GM19463 (cell line): ENCODE results near the gene GNG7.
"Not testable (repeated sequence)": the region's sequence is repeated elsewhere in the genome, so short reads cannot be mapped to it uniquely, and the experiment has no call there.

Experiments
- ATAC-seq: cut with Tn5 transposase; IDR thresholded peaks from one replicate; pipeline ENCODE4 v1.9.1; 2021; ENCODE audit warnings: mild to moderate bottlenecking, moderate library complexity; ENCODE audit not compliant: unreplicated experiment

Gene GNG7

DNA sequence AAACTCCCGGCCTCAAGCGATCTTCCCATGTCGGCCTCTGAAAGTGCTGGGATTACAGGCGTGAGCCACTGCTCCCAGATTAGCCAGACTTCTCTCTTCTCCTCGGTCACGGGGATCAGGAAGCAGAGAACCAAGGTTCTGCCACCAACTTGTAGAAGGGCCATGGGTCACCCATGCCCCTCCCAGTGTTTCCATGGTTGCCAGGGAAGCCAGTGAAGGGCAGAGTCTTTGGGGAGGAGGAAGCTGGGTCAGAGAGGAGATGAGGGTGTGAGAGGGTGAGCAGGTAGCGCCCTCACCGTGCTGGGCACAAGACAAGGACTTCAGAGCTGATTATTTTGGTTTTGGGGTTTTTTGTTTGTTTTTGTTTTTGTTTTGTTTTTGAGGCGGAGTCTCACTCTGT is 77.1 kb downstream of the GNG7 start:
- no peak for ATAC-seq

DNA sequence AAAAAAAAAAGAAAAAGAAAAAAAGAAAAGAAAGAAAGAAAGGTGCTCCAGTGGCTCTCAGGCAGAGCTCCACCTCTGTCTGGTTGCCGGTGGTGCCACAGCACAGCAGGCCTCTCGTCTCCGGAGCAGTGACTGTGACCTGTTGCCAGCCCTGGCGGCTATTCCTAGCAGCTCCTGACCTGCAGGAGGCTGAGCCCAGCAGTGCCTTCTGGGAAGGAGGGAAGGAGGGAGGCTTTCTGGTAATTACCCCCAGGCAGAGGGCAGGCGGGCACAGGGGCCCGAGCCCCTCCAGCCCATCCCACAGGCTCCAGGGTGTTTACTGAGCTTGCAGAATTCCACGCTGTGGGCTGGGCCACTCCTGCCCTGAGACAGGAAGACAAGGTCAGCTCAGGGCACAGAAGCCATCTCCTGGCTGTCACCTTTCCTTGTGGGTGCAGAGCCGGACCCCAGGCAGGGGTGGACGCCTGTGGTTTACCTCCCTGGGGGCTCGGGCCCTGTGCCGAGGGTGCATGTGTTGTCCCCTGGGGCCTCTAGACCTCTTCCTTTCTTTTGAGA is 77.9 kb downstream of the GNG7 start:
- ATAC-seq = no peak

DNA sequence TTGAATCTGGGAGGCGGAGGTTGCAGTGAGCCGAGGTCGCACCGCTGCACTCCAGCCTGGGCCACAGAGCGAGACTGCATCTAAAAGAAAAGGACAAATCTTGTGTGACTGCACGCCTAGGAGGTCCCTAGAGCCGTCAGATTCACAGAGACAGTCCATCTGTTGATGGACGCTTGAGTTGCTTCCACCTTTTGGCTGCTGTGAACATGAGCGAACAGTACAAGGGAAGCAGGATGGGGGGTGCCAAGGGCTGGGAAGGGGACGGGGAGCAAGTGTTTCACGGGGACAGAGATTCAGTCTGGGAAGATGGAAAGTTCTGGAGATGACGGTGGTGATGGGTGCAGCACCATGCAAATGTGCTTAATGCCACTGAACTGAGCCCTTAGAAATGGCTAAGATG is 78.7 kb downstream of the GNG7 start:
- ATAC-seq = no peak

DNA sequence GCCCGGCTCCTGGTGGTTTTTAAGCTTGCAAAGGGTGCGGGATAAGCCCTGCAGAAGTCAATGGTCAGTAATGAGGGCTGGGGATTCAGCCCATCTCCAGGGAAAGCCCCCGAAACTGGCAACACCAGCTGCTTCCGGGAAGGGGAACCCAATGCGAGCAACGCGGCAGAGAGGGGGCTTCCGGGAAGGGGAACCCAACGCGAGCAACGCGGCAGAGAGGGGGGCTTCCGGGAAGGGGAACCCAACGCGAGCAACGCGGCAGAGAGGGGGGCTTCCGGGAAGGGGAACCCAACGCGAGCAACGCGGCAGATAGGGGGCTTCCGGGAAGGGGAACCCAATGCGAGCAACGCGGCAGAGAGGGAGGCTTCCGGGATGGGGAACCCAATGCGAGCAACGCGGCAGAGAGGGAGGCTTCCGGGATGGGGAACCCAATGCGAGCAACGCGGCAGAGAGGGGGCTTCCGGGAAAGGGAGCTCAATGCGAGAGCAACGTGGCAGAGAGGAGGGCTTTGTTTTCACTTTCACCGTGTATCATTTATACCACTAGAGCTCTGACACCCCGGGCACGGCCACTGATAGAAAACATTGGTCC is 80.0 kb downstream of the GNG7 start:
- not testable (repeated sequence) for ATAC-seq

DNA sequence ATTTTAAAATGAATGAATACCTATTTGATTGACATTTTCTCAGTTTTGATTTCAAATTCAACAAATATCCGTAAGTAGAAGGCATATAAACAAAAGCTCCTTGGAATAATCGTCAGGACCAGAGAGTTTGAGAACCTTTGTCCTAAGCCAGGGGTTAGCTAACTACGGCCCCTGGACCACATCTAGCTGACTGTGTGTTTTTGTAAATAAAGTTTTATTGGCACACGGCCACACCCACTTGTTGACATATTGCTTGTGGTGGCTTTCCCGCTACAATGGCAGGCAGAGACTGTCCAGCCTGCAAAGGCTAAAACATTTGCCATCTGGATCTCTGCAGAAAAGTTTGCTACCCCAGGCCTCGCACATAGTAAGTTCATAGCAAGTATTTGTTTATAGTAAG is 83.4 kb downstream of the GNG7 start:
- no peak for ATAC-seq

DNA sequence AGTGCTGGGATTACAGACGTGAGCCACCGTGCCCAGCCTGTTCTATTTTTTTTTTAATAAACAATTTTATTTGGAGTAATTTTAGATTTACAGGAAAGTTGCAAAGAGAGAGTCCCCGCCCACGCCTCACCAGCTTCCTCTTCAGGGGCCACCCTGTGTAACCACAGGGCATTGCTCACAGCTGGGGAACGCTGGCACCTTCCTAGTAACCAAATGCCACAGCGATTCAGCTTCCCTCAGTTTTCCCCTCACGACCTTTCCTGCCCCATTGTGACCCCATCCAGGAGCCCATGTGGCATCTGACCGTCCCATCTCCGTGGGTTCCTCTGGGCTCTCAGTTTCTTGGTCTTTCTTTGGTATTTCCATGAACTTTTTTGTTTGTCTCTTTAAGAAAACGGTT is 83.9 kb downstream of the GNG7 start:
- no peak for ATAC-seq

DNA sequence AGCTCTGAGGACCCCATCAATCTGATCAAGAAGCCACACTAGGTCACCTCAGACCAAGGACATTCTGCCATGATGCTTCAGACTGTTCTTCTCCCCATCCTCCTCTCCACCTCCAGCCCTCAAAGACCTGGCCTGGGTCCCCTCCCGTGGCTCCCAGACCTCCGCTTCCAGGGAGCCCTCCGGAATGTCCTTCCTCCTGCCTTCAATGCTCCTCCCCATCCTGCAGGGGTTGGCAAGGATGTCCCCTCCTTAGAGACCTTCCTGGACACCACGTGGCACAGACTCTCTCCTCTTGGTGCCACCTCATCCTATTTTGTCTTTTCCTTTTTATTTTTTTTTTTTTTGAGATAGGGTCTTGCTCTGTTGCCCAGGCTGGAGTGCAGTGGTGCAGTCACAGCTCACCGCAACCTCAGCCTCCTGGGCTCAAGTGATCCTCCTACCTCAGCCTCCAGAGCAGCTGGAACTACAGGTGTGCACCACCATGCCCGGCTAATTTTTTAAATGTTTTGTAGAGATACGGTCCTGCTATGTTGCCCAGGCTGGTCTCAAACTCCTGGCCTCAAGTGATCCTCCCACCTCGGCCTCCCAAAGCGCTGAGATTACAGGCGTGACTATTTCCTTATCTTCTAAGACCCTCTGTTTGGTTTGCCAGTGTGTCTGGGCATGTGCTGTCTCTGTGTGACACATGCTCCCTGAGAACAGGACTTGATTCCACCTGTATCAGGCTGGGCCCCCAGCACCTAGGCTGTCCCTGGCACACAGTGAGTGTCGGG is 84.9 kb downstream of the GNG7 start:
- ATAC-seq = no peak

DNA sequence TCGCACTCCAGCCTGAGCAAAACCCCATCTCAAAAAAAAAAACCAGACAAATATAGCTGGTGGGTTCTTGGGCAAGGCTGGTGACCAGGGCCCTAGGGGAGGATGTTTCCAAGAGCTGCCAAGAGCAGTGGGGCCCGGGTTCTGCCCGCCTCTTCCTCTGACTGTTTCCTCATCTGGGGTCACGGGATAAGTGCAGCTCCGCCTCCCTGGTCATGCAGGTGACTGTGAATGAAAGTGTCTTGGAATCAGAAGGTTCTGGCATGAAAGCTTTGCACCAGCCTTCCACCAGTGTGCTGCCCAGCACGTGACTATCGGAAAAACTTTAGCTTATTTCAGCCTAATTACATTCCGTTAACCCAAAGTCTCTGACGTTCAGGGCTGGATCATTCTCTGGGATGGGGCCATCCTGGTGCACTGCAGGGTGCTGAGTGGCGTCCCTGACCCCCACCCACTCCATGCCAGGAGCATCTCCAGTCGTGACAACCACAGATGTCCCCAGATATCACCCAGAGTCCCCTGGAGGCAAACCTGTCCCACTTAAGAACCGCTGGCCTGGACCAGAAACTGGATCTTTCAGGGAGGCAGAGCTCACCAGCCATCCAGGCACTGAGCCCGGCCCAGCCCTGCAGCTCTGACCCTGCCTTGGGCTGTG is 85.6 kb downstream of the GNG7 start:
- no peak for ATAC-seq

DNA sequence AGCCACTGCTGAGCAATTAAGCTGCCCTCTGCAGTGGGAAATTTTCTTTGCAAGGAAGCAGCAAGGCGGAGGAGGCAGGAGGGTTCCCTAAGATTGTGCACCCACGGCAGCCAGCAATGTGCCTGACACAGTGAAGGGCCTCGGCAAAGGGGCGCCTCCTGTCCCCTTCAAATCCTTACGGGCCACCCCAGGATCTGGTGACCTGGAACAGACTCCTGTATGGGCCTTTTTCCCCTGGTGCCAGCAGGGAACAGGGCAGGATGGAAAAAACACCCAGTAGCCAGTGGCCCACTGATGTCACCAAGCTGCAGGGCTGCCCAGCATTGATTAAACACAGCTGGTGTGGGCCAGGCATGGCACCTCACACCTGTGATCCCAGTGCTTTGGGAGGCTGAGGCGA is 86.7 kb downstream of the GNG7 start:
- no peak for ATAC-seq

DNA sequence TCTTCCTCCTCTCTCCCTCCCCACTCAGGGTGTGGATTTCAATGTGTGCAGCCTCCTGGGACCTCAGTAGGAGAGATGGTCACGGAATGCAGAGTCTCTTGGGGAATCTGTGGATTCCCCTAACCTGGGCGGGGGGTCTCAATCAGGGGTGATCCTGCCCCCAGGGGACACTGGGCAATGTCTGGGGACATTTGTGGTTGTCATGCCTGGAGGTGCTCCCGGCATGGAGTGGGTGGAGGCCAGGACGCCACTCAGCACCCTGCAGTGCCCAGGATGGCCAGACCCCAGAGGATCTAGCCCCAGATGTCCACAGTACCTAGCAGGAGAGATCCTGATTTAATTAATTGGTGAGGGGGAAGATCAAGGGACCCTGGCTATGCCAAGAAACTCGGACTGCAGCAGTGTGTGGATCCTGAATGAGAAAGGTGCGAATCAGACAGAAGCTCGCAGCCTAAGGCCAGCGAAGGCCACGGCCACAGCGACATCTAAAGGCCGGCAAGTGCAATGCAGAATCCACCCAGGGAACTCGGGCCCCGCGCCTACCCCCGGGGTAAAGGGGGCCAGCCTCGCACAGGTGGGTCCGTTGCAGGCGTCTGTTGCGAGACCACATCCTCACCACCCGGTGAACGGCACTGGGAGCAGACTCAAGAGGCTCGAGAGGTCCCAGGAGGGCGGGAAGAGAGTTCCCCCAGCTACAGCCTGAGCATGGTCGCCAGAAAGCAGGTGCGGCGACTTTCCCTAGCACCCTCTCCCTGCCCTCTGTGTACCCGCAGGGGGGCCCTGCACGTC is 88.8 kb downstream of the GNG7 start:
- no peak for ATAC-seq

DNA sequence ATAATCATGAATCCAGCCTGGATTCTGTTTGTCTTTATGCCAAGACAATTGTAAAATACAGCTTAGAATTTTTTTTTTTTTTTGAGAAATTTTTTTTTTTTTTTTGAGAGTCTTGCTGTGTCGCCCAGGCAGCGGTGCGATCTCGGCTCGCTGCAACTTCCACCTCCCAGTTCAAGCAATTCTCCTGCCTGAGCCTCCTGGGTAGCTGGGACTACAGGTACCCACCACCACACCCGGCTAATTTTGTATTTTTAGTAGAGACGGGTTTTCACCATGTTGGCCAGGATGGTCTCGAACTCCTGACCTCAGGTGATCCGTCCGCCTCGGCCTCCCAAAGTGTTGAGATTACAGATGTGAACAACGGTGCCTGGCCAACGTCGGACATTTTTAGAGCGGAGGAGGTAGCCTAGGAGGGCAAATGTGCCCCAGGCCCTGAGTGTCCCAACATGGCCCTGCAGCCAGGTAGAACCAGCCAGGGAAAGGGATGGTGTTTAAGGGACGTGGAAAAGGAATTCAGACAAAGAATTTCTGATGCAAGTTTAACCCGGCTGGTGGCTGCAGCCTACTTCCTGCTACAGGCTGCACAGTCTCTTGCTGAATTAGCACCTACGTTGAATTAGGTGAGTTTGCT is 89.8 kb downstream of the GNG7 start:
- no peak for ATAC-seq

DNA sequence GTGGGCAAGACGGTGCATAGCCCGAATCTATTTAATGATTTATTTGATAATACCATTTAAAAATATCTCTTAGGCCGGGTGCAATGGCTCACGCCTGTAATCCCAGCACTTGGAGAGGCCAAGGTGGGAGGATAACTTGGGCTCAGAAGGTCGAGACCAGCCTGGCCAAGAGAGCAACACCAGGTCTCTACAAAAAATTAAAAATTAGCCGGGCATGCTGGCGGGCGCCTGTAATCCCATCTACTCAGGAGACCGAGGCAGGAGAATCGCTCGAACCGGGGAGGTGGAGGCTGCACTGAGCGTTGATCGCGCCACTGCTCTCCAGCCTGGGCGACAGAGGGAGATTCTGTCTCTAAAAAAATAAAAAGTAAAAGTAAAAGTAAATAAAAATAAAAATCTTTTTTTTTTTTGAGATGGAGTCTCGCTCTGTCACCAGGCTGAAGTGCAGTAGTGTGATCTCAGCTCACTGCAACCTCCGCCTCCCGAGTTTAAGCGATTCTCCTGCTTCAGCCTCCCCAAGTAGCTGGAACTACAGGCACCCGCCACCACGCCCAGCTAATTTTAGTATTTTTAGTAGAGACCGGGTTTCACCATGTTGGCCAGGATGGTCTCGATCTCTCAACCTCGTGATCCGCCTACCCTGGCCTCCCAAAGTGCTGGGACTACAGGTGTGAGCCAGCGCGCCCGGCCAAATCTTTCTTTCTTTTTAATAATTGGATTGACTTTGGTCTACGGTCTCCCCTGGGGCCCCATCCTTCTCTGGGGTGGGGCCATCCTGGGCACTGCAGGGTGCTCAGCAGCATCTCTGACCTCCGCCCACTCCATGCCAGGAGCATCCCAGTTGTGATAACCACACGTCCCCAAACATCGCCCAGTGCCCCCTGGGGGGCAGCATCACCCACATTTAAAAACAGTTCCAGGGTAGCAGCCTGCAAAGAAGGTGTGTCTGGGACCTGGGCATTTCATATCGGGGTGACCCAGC is 90.7 kb downstream of the GNG7 start:
- ATAC-seq = no peak

DNA sequence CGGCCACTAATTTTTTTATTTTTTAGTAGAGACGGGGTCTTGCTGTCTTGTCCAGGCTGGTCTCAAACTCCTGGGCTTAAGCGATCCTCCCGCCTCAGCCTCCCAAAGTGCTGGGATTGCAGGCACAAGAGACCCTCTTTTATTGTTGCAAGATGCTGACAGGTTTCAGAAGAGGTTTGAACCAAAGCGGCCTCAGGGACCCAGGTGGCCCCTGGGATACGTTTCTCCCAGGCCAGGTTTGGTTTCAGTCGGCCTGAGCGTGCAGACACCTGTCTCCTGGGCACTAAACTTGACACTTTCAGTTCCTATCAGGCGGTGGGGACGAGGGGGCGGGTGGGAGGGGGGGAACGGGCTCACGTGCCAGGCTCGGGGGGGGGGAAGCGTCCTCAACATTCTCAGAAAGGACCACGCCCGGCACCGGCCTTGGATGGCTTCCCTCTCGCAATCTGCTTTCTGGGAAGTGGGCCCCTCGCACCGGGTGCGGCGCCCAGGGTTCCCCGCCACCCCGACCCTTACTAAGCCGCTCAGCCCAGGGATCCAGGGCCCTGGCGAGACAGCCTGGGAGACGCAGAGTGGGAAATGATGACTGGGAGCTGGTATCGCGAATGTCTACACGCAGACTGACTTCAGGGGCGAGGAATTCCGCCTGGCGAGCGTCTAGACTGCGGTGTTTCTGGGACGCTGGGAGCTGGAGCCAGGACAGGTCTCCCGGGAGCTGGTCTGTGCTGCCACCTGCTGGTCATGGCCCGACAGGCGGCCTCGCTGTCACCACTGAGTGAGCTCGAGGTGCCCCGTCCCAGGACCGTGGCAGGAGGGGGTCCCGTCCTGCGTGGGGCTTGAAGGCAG is 91.6 kb downstream of the GNG7 start:
- peak; percentile 34 for ATAC-seq

DNA sequence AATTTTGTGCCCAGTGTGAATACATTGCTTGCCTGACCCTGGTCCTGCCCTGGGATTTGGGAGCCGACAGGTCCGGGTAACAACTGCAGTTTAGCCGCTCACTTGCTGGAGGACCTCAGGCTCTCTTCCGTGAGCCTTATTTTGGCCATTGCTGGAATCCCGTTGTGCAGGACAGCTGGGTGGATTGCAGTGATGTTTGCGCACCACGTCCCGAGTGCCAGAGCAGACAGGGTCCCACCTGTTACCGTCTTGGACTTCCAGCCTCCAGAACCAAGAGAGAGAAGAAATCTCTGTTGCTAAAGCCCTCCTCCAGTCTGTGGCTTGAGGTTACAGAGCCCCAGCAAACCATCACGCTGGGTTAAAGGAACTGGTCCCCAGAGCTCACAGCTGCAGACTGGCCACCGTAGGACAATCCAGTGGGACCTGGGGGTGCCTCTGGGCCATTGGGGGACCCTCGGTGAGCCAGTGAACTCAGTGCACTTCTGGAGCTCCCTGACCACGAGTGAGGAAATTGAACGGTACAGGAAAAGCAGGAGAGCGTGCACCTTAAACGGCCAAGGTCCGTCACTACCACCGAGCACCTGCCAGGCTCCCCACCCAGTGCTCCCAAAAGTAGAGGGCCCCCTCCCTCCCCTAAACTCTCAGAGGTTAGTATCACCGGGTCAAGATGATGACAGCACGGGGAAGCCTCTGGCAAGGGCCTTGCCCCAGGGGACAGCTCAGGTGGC is 92.9 kb downstream of the GNG7 start:
- ATAC-seq = no peak

DNA sequence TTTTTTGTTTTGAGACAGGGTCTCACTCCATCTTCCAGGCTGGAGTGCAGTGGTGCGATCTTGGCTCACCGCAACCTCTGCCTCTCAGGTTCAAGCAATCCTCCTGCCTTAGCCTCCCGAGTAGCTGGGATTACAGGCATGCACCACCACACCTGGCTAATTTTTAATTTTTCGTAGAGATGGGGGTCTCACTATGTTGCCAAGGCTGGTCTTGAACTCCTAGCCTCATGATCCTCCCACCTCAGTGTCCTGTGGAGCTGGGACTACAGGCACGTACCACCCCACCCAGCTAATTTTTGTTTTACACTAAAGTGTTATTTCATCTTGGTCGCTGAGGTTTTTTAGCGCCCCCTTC is 93.5 kb downstream of the GNG7 start:
- not testable (repeated sequence) for ATAC-seq

DNA sequence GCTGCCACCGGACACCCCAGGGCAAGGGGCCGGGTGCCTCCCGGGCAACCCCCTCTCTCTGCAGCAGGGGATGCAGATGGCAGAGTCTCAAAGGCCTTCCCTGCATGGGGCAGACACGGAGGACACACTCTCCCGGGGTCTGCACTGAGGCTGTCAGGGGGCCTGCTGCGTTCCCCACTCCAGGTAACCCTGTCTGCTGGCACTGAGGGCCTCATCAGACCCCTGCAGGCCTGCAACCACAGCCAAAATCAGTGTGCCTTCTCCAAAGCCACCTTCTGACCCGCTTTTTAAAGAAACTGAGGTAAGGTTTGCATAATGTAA is 93.9 kb downstream of the GNG7 start:
- ATAC-seq = no peak

DNA sequence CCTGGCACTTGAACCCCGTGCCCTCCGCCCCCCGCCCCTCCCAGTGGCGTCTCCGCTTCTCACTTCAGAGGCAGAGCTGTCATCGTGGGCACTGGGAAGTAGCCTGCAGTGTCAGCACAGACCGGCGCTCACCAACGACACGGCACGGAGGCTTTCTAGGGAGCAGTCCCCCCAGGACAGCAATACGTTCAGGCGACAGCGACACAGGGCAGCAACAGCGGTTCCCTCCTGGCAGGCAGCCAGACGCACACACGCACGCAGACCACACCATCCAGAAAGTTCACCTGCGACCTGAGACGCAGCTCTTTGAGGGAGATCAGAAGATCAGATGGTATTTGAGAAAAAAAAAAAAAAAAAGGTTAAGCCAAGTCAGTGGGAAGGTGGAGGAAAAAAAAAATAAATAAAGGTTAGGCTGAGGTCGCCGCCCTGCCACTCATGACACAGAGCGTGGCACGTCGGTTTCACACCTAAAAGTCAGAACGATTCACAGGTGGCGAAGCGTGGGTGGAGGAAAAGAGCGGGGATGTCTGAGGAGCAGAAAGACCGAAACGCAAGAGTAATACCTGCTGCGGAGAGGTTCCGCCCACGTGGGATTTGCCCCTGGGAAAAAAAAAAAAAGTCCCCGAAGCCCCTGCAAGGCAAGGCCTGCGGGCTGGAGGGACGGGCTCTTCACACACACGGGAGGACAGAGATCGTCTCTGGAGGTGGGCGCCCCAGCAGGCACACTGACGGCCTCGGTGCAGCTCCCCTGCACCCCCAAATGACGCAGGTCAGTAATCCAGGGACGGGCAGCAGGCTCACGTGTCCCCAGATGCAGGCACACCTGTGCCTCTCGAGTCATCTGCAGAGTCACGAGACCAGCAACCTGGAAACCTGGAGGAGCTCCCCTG is 94.5 kb downstream of the GNG7 start:
- ATAC-seq = no peak
